PC-9 (cell line): ENCODE data around the gene RANBP10.

Experiments used
- EZH2 ChIP-seq: fragments of 200-600 bp; sonication (generic); IDR thresholded peaks from 2 replicates; pipeline ENCODE4 v1.8.0; 2017; ENCODE audit warnings: antibody characterized with exemption, low read depth
- TF ChIP-seq, protein P1 (sequence below): fragments of 200-600 bp; sonication (generic); conservative IDR thresholded peaks from 2 replicates; pipeline ENCODE4 v1.6.1; 2017; ENCODE audit warnings: mixed run types, antibody characterized with exemption, mild to moderate bottlenecking, moderate library complexity

DNA sequence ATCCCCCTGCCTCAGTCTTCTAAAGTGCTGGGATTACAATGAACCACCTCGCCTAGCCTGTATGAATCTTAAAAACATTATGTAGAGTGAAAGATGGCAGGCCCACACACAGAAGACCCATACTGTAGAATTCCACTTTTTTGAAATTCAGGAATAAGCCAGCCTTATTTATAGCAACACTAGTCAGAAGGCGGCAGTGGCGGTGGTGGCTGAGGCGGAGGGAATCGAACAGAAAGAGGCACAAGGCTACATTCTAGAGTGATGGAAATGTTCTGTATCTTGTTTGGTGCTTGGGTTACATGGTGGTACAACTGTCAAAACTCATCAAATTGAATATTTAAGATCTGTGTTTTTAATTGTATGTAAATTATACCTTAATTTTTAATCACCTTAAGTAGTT, 98.6 kb downstream of the RANBP10 start:
- no peak for TF ChIP-seq EZH2
- TF ChIP-seq, protein P1, sequence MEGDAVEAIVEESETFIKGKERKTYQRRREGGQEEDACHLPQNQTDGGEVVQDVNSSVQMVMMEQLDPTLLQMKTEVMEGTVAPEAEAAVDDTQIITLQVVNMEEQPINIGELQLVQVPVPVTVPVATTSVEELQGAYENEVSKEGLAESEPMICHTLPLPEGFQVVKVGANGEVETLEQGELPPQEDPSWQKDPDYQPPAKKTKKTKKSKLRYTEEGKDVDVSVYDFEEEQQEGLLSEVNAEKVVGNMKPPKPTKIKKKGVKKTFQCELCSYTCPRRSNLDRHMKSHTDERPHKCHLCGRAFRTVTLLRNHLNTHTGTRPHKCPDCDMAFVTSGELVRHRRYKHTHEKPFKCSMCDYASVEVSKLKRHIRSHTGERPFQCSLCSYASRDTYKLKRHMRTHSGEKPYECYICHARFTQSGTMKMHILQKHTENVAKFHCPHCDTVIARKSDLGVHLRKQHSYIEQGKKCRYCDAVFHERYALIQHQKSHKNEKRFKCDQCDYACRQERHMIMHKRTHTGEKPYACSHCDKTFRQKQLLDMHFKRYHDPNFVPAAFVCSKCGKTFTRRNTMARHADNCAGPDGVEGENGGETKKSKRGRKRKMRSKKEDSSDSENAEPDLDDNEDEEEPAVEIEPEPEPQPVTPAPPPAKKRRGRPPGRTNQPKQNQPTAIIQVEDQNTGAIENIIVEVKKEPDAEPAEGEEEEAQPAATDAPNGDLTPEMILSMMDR, result no peak
